GM18868 (cell line): ENCODE data around the gene ASCC1.

Source experiments
- ATAC-seq: cut with Tn5 transposase; IDR thresholded peaks from one replicate; pipeline ENCODE4 v1.9.1; 2021; ENCODE audit warnings: mild to moderate bottlenecking, moderate library complexity; ENCODE audit not compliant: unreplicated experiment

Gene ASCC1

DNA sequence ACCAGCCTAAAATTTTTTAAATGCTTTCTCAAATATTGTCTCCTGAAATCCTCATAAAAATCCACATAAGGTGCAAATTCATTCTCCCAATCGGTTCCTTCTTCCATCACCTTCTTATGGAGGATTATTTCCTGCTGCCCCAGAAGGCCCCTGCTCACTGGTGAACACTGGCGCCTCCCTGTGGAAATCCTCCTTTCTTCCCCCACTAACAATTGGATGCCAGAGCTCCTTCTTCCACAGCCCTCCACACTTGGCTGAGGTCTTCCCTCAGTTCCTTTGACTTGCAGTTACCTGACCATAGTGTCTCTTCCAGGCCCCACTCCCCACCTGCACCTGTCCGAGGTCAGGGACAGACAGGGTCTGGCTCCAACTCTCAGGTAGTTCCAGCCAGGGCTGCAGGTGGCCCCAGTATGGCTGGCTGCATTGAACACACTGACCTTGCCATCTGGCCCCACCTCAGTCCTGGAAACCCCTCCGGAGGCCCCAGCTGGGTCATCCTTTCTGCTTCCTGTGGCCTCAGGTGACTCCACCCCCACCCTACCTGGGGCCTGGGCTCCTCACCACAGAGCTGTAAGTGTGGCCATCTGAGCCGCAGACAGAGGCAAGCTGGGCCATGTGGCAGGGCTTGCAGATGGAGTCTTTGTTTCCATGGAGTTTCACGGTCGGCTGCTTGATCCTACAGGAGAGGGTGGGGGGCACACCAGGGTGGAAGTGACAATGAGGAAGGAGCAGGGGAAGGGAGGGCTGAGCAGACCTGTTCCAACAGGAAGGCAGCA lies 146.1 kb downstream of the ASCC1 start:
- no peak for ATAC-seq

DNA sequence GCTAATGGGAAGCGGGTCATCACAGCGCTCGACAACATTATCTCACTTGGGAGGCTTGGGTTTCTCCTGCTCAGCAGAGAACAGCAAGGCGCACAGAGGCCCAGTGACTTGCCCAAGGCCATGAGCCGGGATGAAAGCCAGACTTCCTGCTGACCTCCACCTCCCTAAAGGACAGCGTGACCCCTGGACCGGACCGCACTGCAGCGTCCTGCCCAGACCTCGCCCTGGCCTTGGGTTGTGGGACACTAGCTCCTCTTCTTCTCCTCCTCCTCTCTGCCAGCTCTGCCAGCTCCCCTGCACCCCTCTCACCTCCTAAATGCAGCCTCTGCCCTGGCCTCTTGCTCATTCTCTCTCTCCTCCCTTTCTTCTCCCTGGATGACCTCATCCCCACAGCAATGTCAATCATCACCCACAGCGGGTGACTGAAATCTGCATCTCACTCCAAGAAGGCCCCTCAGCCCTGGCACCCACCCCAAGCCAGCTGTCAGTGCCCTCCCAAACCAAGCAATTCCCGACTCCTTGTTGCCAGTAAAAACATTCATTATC lies 147.1 kb downstream of the ASCC1 start:
- ATAC-seq, result no peak

DNA sequence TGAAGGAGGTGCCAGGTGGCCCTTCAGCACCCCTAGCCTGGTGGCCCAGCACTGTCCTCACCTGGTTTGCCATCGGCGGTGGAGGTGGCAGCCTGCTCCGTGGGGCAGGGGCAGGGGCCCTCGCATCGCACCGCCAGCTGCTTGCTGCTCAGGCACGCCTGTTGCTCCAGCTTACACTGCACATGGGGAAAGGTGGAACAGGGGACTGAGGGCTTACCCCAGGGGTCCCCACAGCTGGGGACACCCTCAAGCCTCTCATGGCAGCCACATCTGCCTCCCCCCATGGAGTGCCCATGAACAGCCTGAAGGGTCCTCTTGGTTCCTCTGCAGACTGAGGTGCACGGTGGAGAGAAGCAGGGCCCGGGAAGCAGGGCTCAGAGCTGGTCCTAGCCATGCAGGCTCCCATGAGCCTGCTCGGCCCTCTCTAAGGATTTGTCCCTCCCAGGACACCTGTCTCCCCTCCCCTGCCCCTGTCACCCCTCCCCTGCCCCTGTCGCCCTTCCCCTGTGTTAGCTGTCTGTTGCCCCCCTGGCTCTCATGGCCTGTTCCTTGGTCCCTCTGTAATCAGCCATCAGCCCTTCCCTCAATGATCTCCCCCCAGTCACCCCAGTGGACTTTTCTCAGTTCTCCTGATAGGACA lies 147.8 kb downstream of the ASCC1 start:
- no peak for ATAC-seq

DNA sequence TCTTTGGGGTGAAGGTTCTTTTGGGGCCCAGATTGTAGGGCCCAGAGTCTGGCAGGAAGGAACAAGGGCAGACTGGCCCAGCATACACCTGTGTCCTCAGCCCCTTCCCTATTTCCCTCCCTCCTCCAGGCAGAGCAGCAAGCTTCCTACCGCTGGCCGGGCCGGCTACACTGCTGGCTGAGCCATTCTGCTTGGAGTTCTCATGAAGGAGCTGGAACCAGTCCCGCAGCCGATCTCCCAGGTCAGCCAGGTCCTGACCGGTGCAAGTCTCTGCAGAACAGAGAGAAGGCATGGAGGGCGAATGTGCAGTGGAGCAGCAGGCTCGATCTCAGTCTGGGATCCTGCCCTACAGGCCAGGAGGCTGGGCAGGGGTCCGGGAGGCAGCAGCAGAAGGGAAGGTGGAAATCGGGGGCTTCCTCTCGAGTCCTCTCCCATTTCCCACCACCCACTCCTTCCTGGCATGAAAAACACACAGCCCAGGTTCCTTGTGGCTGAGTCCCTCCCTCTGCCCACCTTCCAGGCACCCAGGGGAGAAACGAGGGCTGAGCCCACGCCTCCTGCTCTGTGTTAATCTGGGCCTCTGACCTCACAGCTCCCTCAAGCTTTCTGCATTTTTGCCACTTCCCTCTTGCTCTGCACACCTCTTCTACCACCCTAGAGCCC lies 148.5 kb downstream of the ASCC1 start:
- no peak for ATAC-seq

DNA sequence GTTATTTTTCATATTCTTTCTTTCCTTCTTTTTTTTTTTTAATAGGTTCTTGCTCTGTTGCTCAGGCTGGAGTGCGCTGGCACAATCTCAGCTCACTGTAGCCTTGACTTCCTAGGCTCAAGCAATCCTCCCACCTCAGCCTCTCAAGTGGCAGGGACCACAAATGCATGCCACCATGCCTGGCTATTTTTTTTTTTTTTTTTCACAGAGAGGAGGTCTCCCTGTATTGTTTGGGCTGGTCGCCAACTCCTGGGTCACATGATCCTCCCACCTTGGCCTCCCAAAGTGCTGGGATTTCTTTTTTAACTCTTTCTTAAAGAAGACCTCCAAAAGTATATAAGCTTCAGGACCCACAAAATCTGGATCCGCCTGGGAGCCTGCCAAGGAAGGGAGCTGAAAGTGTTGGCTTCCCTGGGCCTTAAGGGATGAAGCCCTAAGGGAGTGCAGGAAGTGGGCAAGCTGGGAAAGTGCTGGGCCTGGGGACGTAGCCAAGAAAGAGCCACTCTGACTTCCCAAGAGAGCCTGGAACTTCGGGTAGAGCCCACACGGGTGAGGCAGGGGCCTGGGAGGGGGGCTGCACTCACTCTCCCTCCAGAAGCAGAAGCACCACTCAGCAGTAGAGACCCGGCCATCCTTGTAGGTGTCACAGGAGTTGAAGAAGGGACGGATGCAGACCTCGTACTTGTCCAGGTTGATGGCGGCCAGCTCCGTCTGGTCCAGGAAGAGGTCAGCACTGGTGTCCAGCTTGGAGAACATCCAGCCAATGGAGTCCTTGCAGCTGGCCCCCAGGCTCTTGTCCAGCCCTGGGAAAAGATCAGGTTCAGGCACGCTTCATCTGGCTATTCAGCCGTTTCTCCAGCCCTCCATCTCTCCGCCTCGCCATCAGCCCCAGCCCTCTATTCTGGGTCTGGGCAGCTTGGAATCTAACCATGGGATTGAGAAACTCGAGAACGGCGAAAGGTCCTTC lies 149.5 kb downstream of the ASCC1 start:
- no peak for ATAC-seq

DNA sequence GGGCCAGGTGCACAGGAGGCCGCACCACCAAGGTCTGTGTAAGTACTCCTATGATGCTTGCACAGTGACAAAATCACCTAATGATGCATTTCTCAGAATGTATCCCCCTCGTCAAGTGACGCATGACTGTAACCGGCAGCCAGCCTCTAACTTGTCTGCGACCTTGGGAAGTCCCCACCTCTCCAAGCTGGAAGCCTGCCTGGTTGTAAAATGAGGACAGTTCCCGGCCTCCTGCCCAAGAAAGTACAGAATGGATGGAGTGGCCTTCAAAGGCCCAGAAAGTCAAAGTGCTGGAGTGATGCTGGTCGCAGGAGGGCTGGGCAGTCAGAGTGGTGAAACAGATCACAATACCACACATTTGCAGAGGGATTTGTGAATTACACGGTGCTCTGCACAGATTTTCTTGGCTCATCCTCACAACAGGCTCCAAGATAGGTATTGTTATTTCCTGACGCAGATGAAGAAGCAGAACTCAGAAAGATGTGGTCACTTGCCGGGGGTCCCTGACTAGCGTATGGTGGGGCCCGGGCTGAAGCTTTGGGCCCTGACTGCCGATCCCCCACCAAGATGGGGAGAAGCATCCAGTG lies 150.5 kb downstream of the ASCC1 start:
- no peak for ATAC-seq

DNA sequence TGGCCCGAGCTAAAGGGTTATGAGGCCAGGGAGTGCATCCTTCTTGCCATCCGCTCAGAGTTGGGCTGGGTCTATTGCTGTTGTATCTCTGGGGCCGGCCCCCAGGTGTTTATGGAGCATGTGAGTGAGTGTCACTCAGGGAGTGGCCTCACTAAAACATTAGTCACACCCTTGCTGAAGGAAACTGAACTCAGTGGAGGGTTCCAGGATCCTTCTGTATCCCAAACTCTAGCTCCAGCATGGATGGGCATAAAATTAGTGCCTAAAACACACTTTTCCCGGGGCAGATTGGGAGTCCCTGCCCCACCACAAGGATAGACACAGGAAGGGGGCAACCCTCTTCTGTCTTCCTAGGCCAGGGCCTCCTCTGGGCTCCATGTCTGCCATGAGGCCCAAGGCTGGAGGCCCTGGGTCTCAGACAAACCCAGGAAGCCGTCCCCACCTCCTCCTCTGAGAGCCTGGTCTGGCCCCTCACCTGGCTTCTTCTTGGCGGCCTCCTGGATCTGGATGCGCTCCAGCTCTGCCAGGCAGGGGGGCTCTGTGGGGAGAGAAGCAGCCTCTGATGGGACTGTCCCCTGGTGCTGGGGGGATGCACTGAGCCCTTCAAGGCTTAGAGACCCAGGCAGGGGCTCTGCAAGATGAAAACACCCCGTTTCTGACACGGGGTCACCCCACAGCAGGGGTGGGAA lies 152.2 kb downstream of the ASCC1 start:
- no peak for ATAC-seq

DNA sequence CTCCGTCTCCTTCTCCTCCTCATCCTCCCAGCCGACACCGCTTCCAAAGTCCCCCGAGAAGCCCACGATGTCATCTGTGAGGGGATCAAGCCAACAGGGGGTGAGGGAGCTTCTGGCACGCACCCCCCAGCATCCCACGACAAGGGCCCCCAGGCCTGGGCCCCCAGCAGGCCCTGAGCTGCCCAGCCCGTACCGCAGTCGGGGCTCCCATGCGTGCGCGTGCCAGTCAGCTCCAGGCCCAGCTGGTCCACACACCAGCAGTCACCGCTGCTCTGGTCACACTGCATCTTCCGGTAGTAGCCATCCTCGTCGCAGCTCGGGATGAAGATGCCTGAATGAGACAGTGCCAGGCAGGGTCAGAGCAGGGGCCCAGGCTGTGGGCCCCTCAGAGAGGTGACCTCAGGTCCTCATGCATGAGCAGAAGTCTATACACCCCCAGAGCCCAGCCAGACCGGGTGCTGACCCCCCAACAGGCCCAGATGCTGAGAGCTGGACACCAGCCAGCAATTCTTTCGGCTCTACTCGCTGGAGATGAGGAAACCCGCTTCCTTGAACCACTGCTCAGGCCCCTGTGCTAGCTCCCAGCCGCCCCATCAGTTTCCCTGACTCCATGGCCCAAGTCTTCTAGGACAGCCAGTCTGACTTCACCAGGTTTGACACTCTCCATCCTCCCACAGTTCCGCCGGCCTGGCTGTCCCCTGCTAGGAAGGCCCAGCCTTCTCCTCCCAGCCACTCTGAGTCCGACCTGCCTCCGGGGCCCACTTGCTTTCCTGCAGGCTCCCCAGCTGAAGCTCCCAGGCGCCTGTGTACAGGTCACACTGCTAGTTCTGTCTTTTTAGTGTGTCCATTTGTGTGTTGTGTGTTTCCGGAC lies 153.0 kb downstream of the ASCC1 start:
- no peak for ATAC-seq

DNA sequence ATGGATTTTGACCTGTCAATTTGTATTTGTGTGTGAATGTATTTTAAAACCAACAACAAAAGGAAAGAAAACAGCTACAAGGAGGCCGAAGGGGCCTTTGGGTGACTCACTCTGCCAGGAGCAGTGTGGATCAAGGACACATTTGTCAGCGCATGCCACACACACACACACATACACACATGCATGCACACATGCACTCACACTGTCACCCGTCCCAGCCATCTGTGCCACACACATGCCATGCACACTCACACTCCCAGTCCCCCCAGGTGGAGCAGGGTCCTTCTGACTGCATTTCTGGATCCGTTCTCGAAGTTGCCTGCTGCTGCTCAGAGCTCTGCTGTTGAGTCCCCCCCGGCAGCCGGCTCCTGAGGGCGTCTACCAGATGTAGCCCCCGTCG lies 153.7 kb downstream of the ASCC1 start:
- ATAC-seq, result no peak

DNA sequence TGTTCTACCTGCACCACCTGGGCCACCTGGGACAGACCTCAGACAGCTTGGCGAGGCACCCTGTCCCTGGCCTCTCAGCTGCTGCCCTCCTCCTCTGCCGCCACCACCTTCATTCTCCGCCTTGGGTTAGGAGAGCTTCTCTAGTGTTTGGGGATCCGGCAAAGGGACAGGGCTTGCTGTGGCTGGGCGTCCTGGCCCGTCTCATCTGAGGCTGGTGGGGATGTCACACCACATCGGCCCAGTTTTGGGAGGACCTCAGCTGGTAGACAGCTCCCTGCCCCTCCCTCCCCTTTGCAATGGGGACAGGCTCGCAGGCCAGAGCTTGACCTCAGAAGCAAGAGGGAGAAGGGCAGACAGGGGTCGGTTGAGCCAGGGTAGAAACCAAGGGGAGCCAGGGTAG lies 154.1 kb downstream of the ASCC1 start:
- no peak for ATAC-seq

DNA sequence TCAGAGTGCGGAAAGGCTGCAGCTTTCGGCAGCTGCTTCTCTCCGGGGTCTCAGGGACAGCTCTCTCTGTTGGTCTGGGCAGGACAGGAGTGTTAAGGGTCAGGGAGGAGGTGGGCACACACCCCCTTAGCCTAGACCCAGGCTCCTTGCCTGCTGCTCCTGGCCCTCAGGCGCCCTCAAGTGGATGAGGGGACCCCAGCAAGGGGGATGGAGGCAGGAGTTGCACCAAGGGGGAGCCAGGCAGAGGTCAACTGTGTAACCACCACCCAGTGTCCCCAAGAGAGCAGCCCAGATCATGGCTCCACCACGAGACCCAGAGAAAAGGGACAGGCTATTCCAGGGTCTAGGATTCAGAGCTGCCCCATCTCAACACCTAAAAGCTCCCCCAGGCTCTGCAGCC lies 154.6 kb downstream of the ASCC1 start:
- ATAC-seq, result no peak

DNA sequence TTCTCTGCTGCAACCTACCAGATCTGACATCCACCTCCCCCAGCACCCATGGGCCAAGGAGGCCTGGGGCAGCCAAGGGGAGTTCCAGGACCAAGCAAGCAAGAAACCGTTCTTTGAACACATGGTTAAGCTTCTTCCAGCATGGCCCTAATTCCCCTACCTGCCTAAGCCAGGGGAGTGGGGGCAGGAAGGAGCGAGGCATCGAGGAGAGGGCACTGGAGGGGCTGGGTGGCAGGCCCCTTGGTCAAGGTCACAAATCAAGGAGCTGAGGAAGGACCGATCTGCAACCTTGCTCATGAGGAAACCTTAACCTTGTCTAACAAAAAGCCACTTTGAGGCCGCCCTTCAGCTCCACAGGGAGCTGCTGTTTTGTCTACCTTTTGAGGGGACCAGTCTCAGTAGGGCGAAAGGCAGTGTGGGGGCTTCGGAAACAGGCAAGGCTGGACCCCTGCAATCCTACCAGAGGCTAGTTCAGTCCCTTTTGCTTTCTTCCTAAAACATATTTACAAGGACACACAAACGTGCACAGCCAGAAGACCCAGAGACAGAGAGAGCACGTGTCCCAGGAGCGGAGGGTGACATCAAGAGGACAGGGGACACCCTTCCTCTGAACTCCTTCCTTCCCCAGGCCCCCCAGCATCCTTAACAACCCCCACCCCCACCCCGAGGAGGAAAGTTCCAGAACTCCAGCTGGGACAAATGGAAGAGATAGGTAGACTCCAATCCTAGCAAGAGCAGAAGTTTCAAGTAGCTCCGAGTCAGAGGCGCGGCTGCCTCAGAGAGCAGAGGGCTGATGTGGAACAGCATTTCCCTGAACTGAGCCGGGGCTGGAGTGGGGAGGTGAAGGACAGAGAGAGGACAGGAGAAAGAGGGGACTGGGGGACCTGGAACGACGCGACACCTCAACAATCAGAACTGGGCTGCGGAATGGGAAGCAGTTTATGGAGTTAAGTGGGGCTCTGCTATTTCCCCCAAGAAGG lies 155.9 kb downstream of the ASCC1 start:
- ATAC-seq, result no peak

DNA sequence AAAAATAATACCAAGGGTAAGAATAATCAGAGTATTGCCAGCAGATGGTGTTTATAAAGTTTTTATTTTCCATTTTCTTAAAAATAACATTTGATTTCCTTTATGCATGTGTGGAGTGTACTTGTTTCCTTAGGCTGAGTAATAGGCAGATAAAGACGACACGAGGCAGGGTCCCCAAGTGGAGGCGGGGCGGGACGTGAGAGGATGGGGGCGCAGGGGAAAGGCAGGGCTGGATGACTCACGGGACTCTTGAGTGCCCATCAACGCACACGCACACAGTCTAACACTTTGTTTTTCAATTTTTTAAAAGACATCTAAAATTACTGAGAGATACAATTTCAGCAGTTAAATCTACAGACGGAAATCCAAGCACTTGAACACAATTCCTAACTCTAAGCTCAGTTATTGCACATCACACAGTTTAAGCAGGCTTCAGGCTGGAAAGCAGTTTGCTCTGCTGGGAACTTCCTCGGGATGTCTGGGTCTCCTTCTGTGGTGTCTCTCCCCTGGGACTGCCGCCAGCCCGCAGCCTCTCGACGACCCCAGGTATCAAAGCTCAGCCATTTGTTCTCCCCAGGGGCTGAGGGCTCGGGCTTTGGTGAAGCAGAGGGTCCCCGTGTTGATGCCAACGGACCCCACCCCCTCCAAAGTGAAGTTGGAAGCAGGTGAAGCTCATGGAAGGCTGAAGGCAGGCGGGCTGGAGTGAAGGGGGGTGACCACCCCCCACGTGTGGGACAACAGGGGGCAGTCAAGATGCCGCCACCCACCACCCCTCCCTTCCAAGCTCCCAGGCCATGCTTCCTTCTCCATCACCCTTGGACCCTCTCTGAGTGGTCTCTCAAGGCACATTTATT lies 156.9 kb downstream of the ASCC1 start:
- no peak for ATAC-seq

DNA sequence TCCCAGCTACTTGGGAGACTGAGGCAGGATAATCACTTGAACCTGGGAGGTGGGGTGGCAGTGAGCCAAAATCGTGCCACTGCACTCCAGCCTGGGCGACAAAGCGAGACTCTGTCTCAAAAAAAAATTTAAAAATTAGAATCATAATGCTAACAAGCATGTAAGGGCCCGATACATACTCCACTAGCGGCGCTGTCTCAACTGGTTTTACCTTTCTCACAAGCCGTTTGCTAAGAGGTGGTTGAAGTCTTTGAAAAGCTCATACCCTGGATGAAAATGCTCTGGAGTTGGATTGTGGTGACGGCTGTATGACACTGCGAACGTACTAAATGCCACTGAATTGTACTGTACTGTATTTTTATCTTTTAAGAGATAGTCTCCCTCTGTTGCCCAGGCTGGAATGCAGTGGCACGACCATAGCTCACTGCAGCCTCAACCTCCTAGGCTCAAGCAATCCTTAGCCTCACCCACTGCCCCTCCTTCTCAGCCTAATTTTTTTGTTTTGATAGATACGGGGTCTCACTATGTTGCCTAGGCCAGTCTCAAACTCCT lies 157.7 kb downstream of the ASCC1 start:
- no peak for ATAC-seq

DNA sequence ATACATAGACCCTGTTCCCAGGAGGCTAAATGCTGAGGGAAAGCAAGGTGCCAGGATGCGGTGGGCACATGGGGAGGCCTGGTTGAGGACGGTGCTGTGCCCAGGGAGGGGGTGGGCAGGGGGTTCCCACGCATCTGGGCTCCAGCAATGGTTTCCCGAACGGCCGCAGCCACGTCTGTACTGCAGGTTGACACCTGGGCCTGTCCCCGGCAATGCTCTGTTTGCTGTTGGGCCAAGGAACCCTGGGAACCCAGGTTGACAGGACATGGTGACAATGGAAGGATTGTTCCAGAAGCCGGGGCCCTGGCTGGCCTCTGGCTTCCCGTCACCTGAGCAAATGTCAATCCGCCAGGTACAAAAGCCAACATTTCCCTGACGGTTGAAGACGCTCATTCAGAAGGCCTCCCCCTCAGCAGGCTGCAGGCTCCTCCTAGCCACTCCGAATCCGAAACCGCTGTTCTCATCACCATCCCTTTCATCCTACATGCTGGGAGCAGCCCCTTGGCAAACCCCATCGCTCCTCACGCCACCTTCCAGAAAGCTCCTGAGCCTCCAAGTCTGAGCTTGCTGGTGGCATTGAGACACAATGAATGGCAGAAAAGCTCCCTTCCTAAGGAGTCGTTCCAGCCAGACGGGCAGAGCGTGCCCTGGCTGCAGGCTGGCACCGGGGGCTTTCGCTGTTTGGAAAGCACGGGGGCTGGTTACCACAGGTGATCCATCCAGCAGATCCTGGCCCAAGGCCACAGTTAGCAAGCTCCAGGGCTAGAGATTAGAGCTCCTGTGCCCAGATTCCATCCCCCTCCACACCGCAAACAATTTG lies 158.9 kb downstream of the ASCC1 start:
- ATAC-seq, result no peak

DNA sequence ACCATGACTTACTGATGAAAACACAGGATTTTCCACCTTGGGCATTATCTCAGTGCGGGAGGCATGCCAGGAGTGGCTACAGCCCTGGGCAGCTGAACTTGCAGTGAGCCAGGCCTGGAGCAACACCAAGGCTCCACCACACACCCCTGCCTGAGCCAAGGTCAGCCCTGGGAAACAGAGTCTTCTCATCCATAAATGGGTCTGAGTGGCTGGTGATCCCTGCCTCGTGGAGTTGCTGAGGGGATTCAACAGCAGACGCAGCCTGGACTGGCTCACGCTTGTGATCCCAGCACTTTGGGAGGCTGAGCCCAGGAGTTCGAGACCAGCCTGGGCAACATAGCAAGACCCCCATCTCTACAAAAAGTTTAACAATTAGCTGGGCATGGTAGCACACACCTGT lies 160.0 kb downstream of the ASCC1 start:
- no peak for ATAC-seq
